Measurements from ENCODE around the gene KLHL11.

- TF ChIP-seq EZH2 (IDR thresholded peaks at IDR 0.05; ENCODE audit: low read length): no peak
- no peak for TF ChIP-seq CTCF (optimal IDR thresholded peaks at IDR 0.05 in 1 of 3, IDR thresholded peaks at IDR 0.05 in 1 of 3, conservative IDR thresholded peaks at IDR 0.05 in 1 of 3; ENCODE audit: extremely low read depth in 1 of 3, insufficient read depth in 2 of 3, low read length in 3 of 3)
Observed at GRCh38 chr17:41860254-41860931, 4.8 kb downstream of the KLHL11 start.

Data from keratinocyte (primary cell).